PC-9 (cell line): ENCODE results near the gene SLC9A3.
"Not testable (repeated sequence)": the region's sequence is repeated elsewhere in the genome, so short reads cannot be mapped to it uniquely, and the experiment has no call there.

ENCODE experiments used
- CTCF ChIP-seq: fragments of 200-600 bp; sonication (generic); conservative IDR thresholded peaks from 2 replicates; pipeline ENCODE4 v1.6.1; 2017; ENCODE audit warnings: mixed run types, antibody characterized with exemption, mild to moderate bottlenecking, moderate library complexity
- EZH2 ChIP-seq: fragments of 200-600 bp; sonication (generic); IDR thresholded peaks from 2 replicates; pipeline ENCODE4 v1.8.0; 2017; ENCODE audit warnings: antibody characterized with exemption, low read depth

GRCh38 chr5:557917-558316, 33.7 kb upstream of the SLC9A3 start:
- not testable (repeated sequence) for TF ChIP-seq CTCF, EZH2
